ENCODE measurements around the gene CDC42SE1. TPM values are rescaled to one million over a fixed set of nuclear protein-coding genes. Genes with fewer than 3 reads are reported as not detected.

The CDC42SE1 gene
- polyA plus RNA-seq, 3 donors: 62.1 to 302 (median 75.7) TPM

DNA sequence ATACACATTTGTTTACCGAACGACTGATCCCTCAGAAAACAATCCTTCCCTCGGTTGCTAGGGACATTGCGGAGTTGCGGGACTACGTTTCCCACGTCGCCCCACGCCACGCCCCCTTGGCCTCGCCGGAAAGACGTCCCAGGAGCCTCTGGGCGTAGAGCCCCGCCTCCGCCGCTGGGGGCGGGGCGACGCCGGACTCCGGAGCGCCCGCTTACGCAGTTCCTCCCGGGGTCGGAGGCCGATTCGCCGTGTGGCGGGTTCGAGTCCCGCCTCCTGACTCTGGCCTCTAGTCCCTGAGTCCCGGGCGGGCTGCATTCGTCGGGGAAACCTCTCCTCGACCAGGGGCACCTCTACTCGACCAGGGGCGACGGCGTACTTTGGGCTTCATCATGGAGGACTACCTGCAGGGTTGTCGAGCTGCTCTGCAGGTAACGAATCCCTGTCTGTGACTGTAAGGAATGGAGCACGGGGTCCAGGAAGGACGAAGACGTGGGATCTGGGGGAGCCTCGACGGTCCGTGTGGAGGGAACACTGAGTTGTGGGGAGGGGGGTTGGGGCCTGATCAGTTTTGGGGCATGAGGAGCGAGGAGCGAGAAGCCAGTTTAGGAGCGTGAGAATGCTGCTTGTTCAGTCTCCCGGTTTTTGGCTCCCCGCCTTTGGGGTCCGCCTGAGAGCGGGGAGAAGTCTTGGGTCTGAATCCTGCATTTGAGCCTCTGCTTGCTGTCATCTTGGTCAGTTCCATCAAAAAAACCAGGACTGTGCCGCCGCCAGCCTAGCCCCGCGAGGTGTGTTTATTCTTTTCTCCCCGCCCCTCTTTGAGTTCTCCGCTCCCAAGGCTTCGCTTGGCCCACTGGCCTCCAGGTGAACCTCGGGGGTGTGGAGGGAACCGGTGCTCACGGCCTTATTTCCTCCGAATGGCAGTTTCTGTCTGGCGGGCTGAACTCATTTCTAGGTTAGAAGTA, 50.9 kb downstream of the CDC42SE1 start, which contains the start of gene PRUNE1:
Gene PRUNE1 (plus strand): TSS at position 206 of the 962 bp plus-strand sequence. CDS start 184 bp downstream, at position 390.
- intact Hi-C loops (cut with micrococcal nuclease): loop anchor here (5.0 to 10.0 kb wide), 6 partner anchors 36 to 159 kb away; partner anchors contain the start of genes LYSMD1 (in 2 of the 2), SCNM1 (in 2 of the 2), ARNT (in 1 of the 2) and CDC42SE1 (in 1 of the 2)
- Mint-ChIP-seq H3K4me3 (peak within 1 kb of the TSS; percentile 97 to 98), H3K27me3 (ENCODE audit: low read depth in 3 of 3) (peaks cover 0 to 10% (median 0%) of the 10 kb centered on the region in 3 donors), H3K27ac (peak within 1 kb of the TSS; percentile 98 to 99 (median 99)), H3K4me1 (peaks cover 60% of the 10 kb centered on the region), H3K36me3 (peaks cover 4 to 10% of the 10 kb centered on the region in 2 donors), H3K9me3 (no peaks in the 10 kb centered on the region)
- Histone ChIP-seq H3K36me3 (replicated peaks in 1 of 2; ENCODE audit: control insufficient read depth in 1 of 2, insufficient read depth in 2 of 2, low read length in 2 of 2) (peaks cover 0 to 8% of the 10 kb centered on the region in 2 donors), H3K9ac (ENCODE audit: insufficient read depth, low read length, poor library complexity, severe bottlenecking) (peak within 1 kb of the TSS; percentile 87), H3K4me1 (ENCODE audit: control insufficient read depth in 1 of 2, insufficient read depth in 2 of 2, low read length in 2 of 2) (peaks cover 51 to 57% of the 10 kb centered on the region in 2 donors), H3K4me2 (replicated peaks; ENCODE audit: extremely low read depth, low read length, poor library complexity, severe bottlenecking) (peak within 1 kb of the TSS; percentile 89), H4K20me1 (ENCODE audit: insufficient read depth, low read length) (no peaks in the 10 kb centered on the region), H3K27ac (ENCODE audit: low read depth in 1 of 2, low read length in 2 of 2) (peak within 1 kb of the TSS; percentile 89 to 95), H3K4me3 (replicated peaks in 1 of 3; ENCODE audit: low read depth in 2 of 3, low read length in 3 of 3) (peak within 1 kb of the TSS; percentile 73 to 88 (median 78)), H3K9me3 (replicated peaks in 1 of 2; ENCODE audit: control insufficient read depth in 1 of 2, insufficient read depth in 1 of 2, low read length in 2 of 2) (no peaks in the 10 kb centered on the region), H3K27me3 (ENCODE audit: control insufficient read depth in 2 of 2, insufficient read depth in 2 of 2, low read length in 2 of 2) (no peaks in the 10 kb centered on the region), H3K79me2 (ENCODE audit: insufficient read depth, low read length) (peaks cover 59% of the 10 kb centered on the region), H2AFZ (ENCODE audit: insufficient read depth, low read depth, low read length, poor library complexity, severe bottlenecking) (peak within 1 kb of the TSS; percentile 93)
- WGBS (ENCODE audit: insufficient coverage): under 1% methylated on average over 64 of the region's 69 CpGs
- TF ChIP-seq CTCF (IDR thresholded peaks at IDR 0.05): no peak
- DNase-seq: peak; percentile 99 to 100 (median 99)

- Mint-ChIP-seq H3K9me3 (no peaks in the 10 kb centered on the region), H3K4me3 (peak overlapping the region; percentile 84 to 97), H3K36me3 (peaks cover 4 to 10% of the 10 kb centered on the region in 2 donors), H3K27me3 (ENCODE audit: low read depth in 3 of 3) (peaks cover 0 to 10% (median 0%) of the 10 kb centered on the region in 3 donors), H3K4me1 (peaks cover 67% of the 10 kb centered on the region), H3K27ac (peak overlapping the region; percentile 98 to 99 (median 99))
- H4K20me1 ChIP-seq (ENCODE audit: insufficient read depth, low read length): no peaks in the 10 kb centered on the region
- peaks cover 0 to 2% of the 10 kb centered on the region in 2 donors for H3K36me3 ChIP-seq (replicated peaks in 1 of 2; ENCODE audit: control insufficient read depth in 1 of 2, insufficient read depth in 2 of 2, low read length in 2 of 2)
- peak overlapping the region; percentile 89 for H3K4me2 ChIP-seq (replicated peaks; ENCODE audit: extremely low read depth, low read length, poor library complexity, severe bottlenecking)
- no peak for TF ChIP-seq CTCF (IDR thresholded peaks at IDR 0.05)
- H3K4me3 ChIP-seq (replicated peaks in 1 of 3; ENCODE audit: low read depth in 2 of 3, low read length in 3 of 3): peak overlapping the region; percentile 4 to 88 (median 78)
- peak overlapping the region; percentile 41 for H2AFZ ChIP-seq (ENCODE audit: insufficient read depth, low read depth, low read length, poor library complexity, severe bottlenecking)
- peak overlapping the region; percentile 87 for H3K9ac ChIP-seq (ENCODE audit: insufficient read depth, low read length, poor library complexity, severe bottlenecking)
- peaks cover 66% of the 10 kb centered on the region for H3K79me2 ChIP-seq (ENCODE audit: insufficient read depth, low read length)
- WGBS (ENCODE audit: insufficient coverage): 22% methylated on average over 2 of the region's 4 CpGs
- no peak for DNase-seq
- intact Hi-C loops (cut with micrococcal nuclease): loop anchor here (5.0 to 10.0 kb wide), 6 partner anchors 36 to 159 kb away; partner anchors contain the start of genes LYSMD1 (in 2 of the 2), SCNM1 (in 2 of the 2), ARNT (in 1 of the 2) and CDC42SE1 (in 1 of the 2)
- H3K27ac ChIP-seq (ENCODE audit: low read depth in 1 of 2, low read length in 2 of 2): peak overlapping the region; percentile 89 to 95
- H3K4me1 ChIP-seq (ENCODE audit: control insufficient read depth in 1 of 2, insufficient read depth in 2 of 2, low read length in 2 of 2): peaks cover 57 to 64% of the 10 kb centered on the region in 2 donors
- no peaks in the 10 kb centered on the region for H3K27me3 ChIP-seq (ENCODE audit: control insufficient read depth in 2 of 2, insufficient read depth in 2 of 2, low read length in 2 of 2)
- H3K9me3 ChIP-seq (replicated peaks in 1 of 2; ENCODE audit: control insufficient read depth in 1 of 2, insufficient read depth in 1 of 2, low read length in 2 of 2): no peaks in the 10 kb centered on the region
Measured at GRCh38 chr1:151007853-151008243, 51.6 kb downstream of the CDC42SE1 start.
